ENCODE measurements around the gene ERLIN1.

The ERLIN1 gene

DNA sequence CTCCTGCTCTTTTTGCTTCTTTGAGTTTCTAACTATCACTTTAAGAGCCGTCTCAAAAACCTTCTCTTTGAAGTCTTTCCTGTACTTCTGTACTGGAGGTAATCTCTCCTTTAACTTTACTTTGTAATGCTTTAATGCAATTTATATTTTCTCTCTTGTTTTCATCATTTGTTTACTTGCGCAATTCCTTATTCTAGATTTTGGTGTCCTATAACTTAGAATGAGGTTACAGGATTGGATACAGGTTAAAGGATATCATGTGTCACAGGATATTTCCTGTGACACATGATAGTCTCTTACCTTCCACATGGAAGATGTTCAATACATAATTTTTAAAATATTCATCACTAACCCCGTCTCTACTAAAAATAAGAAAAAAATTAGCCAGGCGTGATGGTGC is 61.7 kb downstream of the ERLIN1 start:
- Histone ChIP-seq H3K4me2 (ENCODE audit: insufficient read depth, low read length) (no peak overlapping the region), H3K4me3 (ENCODE audit: low read depth in 1 of 2, low read length in 2 of 2) (no peak overlapping the region), H3K27ac (ENCODE audit: low read length) (no peak overlapping the region), H4K20me1 (ENCODE audit: insufficient read depth, low read length) (no peaks in the 10 kb centered on the region), H2AFZ (ENCODE audit: low read depth, low read length) (no peak overlapping the region), H3K9me3 (ENCODE audit: insufficient read depth, low read length, severe bottlenecking) (no peaks in the 10 kb centered on the region), H3K79me2 (ENCODE audit: insufficient read depth, low read length) (no peaks in the 10 kb centered on the region), H3K4me1 (ENCODE audit: insufficient read depth, low read length) (peaks cover 8% of the 10 kb centered on the region), H3K9ac (ENCODE audit: low read depth, low read length) (no peak overlapping the region), H3K27me3 (ENCODE audit: insufficient read depth, low read length, poor library complexity) (no peaks in the 10 kb centered on the region), H3K36me3 (ENCODE audit: insufficient read depth, low read length) (no peaks in the 10 kb centered on the region)
- ATAC-seq (ENCODE audit: insufficient read depth, low read depth) (no peak), DNase-seq (no peak)
- TF ChIP-seq EZH2 (IDR thresholded peaks at IDR 0.05; ENCODE audit: borderline replicate concordance, low read depth, low read length, severe bottlenecking): no peak
- TF ChIP-seq, protein P1, sequence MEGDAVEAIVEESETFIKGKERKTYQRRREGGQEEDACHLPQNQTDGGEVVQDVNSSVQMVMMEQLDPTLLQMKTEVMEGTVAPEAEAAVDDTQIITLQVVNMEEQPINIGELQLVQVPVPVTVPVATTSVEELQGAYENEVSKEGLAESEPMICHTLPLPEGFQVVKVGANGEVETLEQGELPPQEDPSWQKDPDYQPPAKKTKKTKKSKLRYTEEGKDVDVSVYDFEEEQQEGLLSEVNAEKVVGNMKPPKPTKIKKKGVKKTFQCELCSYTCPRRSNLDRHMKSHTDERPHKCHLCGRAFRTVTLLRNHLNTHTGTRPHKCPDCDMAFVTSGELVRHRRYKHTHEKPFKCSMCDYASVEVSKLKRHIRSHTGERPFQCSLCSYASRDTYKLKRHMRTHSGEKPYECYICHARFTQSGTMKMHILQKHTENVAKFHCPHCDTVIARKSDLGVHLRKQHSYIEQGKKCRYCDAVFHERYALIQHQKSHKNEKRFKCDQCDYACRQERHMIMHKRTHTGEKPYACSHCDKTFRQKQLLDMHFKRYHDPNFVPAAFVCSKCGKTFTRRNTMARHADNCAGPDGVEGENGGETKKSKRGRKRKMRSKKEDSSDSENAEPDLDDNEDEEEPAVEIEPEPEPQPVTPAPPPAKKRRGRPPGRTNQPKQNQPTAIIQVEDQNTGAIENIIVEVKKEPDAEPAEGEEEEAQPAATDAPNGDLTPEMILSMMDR (IDR thresholded peaks at IDR 0.05; ENCODE audit: borderline replicate concordance, extremely low read depth, low read length, poor library complexity, severe bottlenecking): no peak

DNA sequence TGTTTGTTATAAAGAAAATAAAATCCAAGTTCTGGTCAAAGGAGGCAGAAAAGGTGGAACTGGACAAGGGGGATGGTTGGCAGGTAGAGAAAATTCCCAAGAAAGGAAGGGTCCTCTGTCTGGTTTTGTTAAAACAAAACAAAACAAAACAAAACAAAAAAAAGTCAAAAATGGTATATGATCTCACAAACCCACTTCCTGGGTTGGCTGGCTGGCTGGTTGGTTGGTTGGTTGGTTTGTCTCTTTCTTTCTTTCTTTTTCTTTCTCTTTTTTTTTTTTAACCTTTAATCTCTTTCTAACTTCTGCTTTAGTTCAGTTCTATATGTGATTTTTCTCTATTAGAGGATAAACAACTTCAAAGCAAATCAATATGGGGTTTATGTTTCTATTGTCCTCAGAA is 63.0 kb downstream of the ERLIN1 start:
- TF ChIP-seq, protein P1 (IDR thresholded peaks at IDR 0.05; ENCODE audit: borderline replicate concordance, extremely low read depth, low read length, poor library complexity, severe bottlenecking): no peak
- TF ChIP-seq EZH2 (IDR thresholded peaks at IDR 0.05; ENCODE audit: borderline replicate concordance, low read depth, low read length, severe bottlenecking): no peak
- Histone ChIP-seq H3K9me3 (ENCODE audit: insufficient read depth, low read length, severe bottlenecking) (no peaks in the 10 kb centered on the region), H2AFZ (ENCODE audit: low read depth, low read length) (peak overlapping the region; percentile 13), H3K4me3 (ENCODE audit: low read depth in 1 of 2, low read length in 2 of 2) (no peak overlapping the region), H3K36me3 (ENCODE audit: insufficient read depth, low read length) (no peaks in the 10 kb centered on the region), H3K27me3 (ENCODE audit: insufficient read depth, low read length, poor library complexity) (no peaks in the 10 kb centered on the region), H3K4me2 (ENCODE audit: insufficient read depth, low read length) (no peak overlapping the region), H3K9ac (ENCODE audit: low read depth, low read length) (no peak overlapping the region), H3K27ac (ENCODE audit: low read length) (no peak overlapping the region), H4K20me1 (ENCODE audit: insufficient read depth, low read length) (no peaks in the 10 kb centered on the region), H3K4me1 (ENCODE audit: insufficient read depth, low read length) (peaks cover 8% of the 10 kb centered on the region), H3K79me2 (ENCODE audit: insufficient read depth, low read length) (no peaks in the 10 kb centered on the region)
- no peak; the same call in 2 of the 3 replicates for ATAC-seq (ENCODE audit: insufficient read depth, low read depth)
- DNase-seq: peak; percentile 17

GRCh38 chr10:100120550-100120949 is 65.3 kb downstream of the ERLIN1 start:
- no peak overlapping the region for H2AFZ ChIP-seq (ENCODE audit: low read depth, low read length)
- no peak overlapping the region for H3K4me3 ChIP-seq (ENCODE audit: low read depth in 1 of 2, low read length in 2 of 2)
- no peaks in the 10 kb centered on the region for H3K27me3 ChIP-seq (ENCODE audit: insufficient read depth, low read length, poor library complexity)
- TF ChIP-seq, protein P1 (IDR thresholded peaks at IDR 0.05; ENCODE audit: borderline replicate concordance, extremely low read depth, low read length, poor library complexity, severe bottlenecking): no peak
- TF ChIP-seq EZH2 (IDR thresholded peaks at IDR 0.05; ENCODE audit: borderline replicate concordance, low read depth, low read length, severe bottlenecking): no peak
- H3K9me3 ChIP-seq (ENCODE audit: insufficient read depth, low read length, severe bottlenecking): no peaks in the 10 kb centered on the region
- H3K4me1 ChIP-seq (ENCODE audit: insufficient read depth, low read length): peaks cover 8% of the 10 kb centered on the region
- DNase-seq: no peak
- no peak for ATAC-seq (ENCODE audit: insufficient read depth, low read depth)
- H3K4me2 ChIP-seq (ENCODE audit: insufficient read depth, low read length): no peak overlapping the region
- H3K79me2 ChIP-seq (ENCODE audit: insufficient read depth, low read length): no peaks in the 10 kb centered on the region
- H3K36me3 ChIP-seq (ENCODE audit: insufficient read depth, low read length): no peaks in the 10 kb centered on the region
- no peaks in the 10 kb centered on the region for H4K20me1 ChIP-seq (ENCODE audit: insufficient read depth, low read length)
- no peak overlapping the region for H3K9ac ChIP-seq (ENCODE audit: low read depth, low read length)
- H3K27ac ChIP-seq (ENCODE audit: low read length): no peak overlapping the region

DNA sequence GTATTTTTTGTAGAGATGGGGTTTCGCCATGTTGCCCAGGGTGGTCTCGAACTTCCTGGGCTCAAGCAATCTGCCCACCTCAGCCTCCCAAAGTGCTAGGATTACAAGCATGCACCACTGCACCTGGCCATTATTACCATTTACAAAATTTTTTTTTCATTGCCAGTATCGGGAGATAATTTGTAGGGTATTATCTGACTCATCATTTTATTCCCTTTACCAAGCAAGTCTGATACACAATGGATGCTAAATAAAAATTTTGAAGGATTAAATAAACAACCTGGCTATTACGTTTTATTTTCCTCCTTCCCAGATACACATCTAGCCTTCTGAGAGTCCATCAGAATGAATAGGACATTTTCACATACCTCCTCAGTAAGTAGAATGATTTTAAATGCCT is 66.1 kb downstream of the ERLIN1 start:
- Histone ChIP-seq H3K9ac (ENCODE audit: low read depth, low read length) (no peak overlapping the region), H4K20me1 (ENCODE audit: insufficient read depth, low read length) (no peaks in the 10 kb centered on the region), H3K4me3 (ENCODE audit: low read depth in 1 of 2, low read length in 2 of 2) (no peak overlapping the region), H2AFZ (ENCODE audit: low read depth, low read length) (no peak overlapping the region), H3K79me2 (ENCODE audit: insufficient read depth, low read length) (no peaks in the 10 kb centered on the region), H3K27ac (ENCODE audit: low read length) (no peak overlapping the region), H3K4me1 (ENCODE audit: insufficient read depth, low read length) (peaks cover 8% of the 10 kb centered on the region), H3K27me3 (ENCODE audit: insufficient read depth, low read length, poor library complexity) (no peaks in the 10 kb centered on the region), H3K4me2 (ENCODE audit: insufficient read depth, low read length) (no peak overlapping the region), H3K36me3 (ENCODE audit: insufficient read depth, low read length) (no peaks in the 10 kb centered on the region), H3K9me3 (ENCODE audit: insufficient read depth, low read length, severe bottlenecking) (no peaks in the 10 kb centered on the region)
- no peak for ATAC-seq (ENCODE audit: insufficient read depth, low read depth)
- TF ChIP-seq EZH2 (IDR thresholded peaks at IDR 0.05; ENCODE audit: borderline replicate concordance, low read depth, low read length, severe bottlenecking): no peak
- TF ChIP-seq, protein P1 (IDR thresholded peaks at IDR 0.05; ENCODE audit: borderline replicate concordance, extremely low read depth, low read length, poor library complexity, severe bottlenecking): no peak
- DNase-seq: no peak

Measured in DND-41 (cell line).